Gastrocnemius medialis (tissue), 4 donors: Measurements from ENCODE around the gene ZNF112.
"Not testable (repeated sequence)": the region's sequence is repeated elsewhere in the genome, so short reads cannot be mapped to it uniquely, and the experiment has no call there.

Experiments used
- POLR2A ChIP-seq, 2 donors: fragments of 450-650 bp; IDR thresholded peaks; one replicate each; pipeline ENCODE4 v1.6.1; 2017; ENCODE audit warnings: antibody characterized with exemption in 2 of 2, mild to moderate bottlenecking in 2 of 2, moderate library complexity in 2 of 2
- TF ChIP-seq, protein P1 (sequence below), 5 experiments: fragments of 450-650 bp in 3 of 5; fragments of 200-600 bp in 2 of 5; sonication (generic) in 2 of 5; IDR thresholded peaks in 4 of 5; conservative IDR thresholded peaks in 1 of 5; 1 replicate in 4 of 5; 2 replicates in 1 of 5; pipeline ENCODE4 v1.5.1; 2016 to 2019; ENCODE audit warnings: antibody characterized with exemption in 5 of 5, mild to moderate bottlenecking in 3 of 5, moderate library complexity in 3 of 5

DNA sequence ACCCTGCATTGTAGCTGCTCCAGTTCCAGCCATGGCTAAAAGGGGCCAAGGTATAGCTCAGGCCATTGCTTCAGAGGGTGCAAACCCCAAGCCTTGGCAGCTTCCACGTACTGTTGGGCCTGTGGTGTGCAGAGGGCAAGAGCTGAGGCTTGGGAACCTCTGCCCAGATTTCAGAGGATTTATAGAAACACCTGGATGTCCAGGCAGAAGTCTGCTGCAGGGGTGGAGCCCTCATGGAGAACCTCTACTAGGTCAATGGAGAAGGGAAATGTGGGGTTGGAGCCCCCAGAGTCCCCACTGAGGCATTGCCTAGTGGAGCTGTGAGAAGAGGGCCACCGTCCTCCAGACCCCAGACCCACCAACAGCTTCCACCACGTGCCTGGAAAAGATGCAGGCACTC lies 21.8 kb downstream of the ZNF112 start:
- not testable (repeated sequence) for TF ChIP-seq POLR2A (IDR thresholded peaks at IDR 0.05)
- TF ChIP-seq, protein P1, sequence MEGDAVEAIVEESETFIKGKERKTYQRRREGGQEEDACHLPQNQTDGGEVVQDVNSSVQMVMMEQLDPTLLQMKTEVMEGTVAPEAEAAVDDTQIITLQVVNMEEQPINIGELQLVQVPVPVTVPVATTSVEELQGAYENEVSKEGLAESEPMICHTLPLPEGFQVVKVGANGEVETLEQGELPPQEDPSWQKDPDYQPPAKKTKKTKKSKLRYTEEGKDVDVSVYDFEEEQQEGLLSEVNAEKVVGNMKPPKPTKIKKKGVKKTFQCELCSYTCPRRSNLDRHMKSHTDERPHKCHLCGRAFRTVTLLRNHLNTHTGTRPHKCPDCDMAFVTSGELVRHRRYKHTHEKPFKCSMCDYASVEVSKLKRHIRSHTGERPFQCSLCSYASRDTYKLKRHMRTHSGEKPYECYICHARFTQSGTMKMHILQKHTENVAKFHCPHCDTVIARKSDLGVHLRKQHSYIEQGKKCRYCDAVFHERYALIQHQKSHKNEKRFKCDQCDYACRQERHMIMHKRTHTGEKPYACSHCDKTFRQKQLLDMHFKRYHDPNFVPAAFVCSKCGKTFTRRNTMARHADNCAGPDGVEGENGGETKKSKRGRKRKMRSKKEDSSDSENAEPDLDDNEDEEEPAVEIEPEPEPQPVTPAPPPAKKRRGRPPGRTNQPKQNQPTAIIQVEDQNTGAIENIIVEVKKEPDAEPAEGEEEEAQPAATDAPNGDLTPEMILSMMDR (IDR thresholded peaks at IDR 0.05 in 4 of 5, conservative IDR thresholded peaks at IDR 0.05 in 1 of 5), result not testable (repeated sequence)
